ENCODE measurements around the gene ARPC5L.
"Not testable (repeated sequence)": the region's sequence is repeated elsewhere in the genome, so short reads cannot be mapped to it uniquely, and the experiment has no call there.

Gene ARPC5L

GRCh38 chr9:124894741-124895170 is 32.8 kb downstream of the ARPC5L start:
- no peak for DNase-seq

- no peak for DNase-seq
These were observed 35.9 kb downstream of the ARPC5L start for GRCh38 chr9:124897570-124898460.

GRCh38 chr9:124899845-124900244 is 37.9 kb downstream of the ARPC5L start:
- no peak for DNase-seq

GRCh38 chr9:124906966-124907365 is 45.0 kb downstream of the ARPC5L start:
- DNase-seq, result no peak

- no peak for DNase-seq
These were observed 46.2 kb downstream of the ARPC5L start for GRCh38 chr9:124908098-124908497.

- no peak for DNase-seq
These were observed 49.8 kb downstream of the ARPC5L start for GRCh38 chr9:124911766-124912165.

- DNase-seq, result no peak
These were observed 51.4 kb downstream of the ARPC5L start for GRCh38 chr9:124913378-124913777.

- no peak for DNase-seq
These were observed 52.9 kb downstream of the ARPC5L start for GRCh38 chr9:124914753-124915405.

- not testable (repeated sequence) for DNase-seq
These were observed 58.5 kb downstream of the ARPC5L start for GRCh38 chr9:124920394-124920793.
